Peyer's patch (tissue), 4 donors: Measurements from ENCODE around the gene CKAP2L. TPM values are rescaled to one million over a fixed set of nuclear protein-coding genes. Genes with fewer than 3 reads are reported as not detected.

Experiments
- DNase-seq, 3 donors: peaks; one replicate each; pipeline ENCODE4 v3.0.0-alpha.2; 2017 to 2019
- H3K27ac ChIP-seq, 4 donors: fragments of 200-600 bp; sonication (generic); one replicate each; pipeline ENCODE4 v1.5.1; 2016 to 2019
- H3K27me3 ChIP-seq, 2 donors: fragments of 200-600 bp; sonication (generic); one replicate each; pipeline ENCODE4 v1.5.1; 2019
- H3K36me3 ChIP-seq, 3 donors: fragments of 200-600 bp; sonication (generic); one replicate each; pipeline ENCODE4 v1.5.1; 2016 to 2019
- H3K4me1 ChIP-seq, 4 donors: fragments of 200-600 bp; sonication (generic); one replicate each; pipeline ENCODE4 v1.5.1; 2016 to 2019
- H3K4me3 ChIP-seq, 4 donors: fragments of 200-600 bp; sonication (generic); 1 replicate in 3 of 4; 2 replicates in 1 of 4; pipeline ENCODE4 v1.5.1; 2016 to 2019; ENCODE audit warnings: mild to moderate bottlenecking in 1 of 4
- H3K9me3 ChIP-seq, 4 donors: fragments of 200-600 bp; sonication (generic); one replicate each; pipeline ENCODE4 v1.5.1; 2016 to 2019; ENCODE audit warnings: mild to moderate bottlenecking in 1 of 4
- CTCF ChIP-seq, 6 experiments: fragments of 450-650 bp in 4 of 6; fragments of 200-600 bp in 2 of 6; sonication (generic) in 1 of 6; IDR thresholded peaks; one replicate each; pipeline ENCODE4 v1.5.1; 2017 to 2019; ENCODE audit warnings: antibody characterized with exemption in 6 of 6, mild to moderate bottlenecking in 3 of 6, moderate library complexity in 1 of 6
- POLR2A ChIP-seq, 2 donors: fragments of 450-650 bp; IDR thresholded peaks; one replicate each; pipeline ENCODE4 v1.5.1; 2017; ENCODE audit warnings: antibody characterized with exemption in 2 of 2, mild to moderate bottlenecking in 2 of 2, moderate library complexity in 2 of 2
- total RNA-seq, 4 donors: library from RNA; depleted of rRNA; stranded (reverse); fragments of >200 nt; gene quantifications; one replicate each; pipeline ENCODE4 v1.1.0, GENCODE V29; 2016

Gene CKAP2L
- total RNA-seq, 4 donors from 2014 or later = 0.54 to 19.0 (median 1.3) TPM

GRCh38 chr2:112790305-112790704 lies 25.9 kb upstream of the CKAP2L start:
- H3K36me3 ChIP-seq = no peaks in the 10 kb centered on the region
- peaks cover 0 to 8% (median 0%) of the 10 kb centered on the region in 4 donors for H3K4me1 ChIP-seq
- H3K27ac ChIP-seq = no peak overlapping the region
- no peak for DNase-seq
- H3K4me3 ChIP-seq = no peak overlapping the region
- H3K9me3 ChIP-seq = no peaks in the 10 kb centered on the region
- TF ChIP-seq POLR2A (IDR thresholded peaks at IDR 0.05) = no peak
- no peak for TF ChIP-seq CTCF (IDR thresholded peaks at IDR 0.05)
- H3K27me3 ChIP-seq = no peaks in the 10 kb centered on the region

GRCh38 chr2:112789186-112789585 lies 24.8 kb upstream of the CKAP2L start:
- no peak for TF ChIP-seq CTCF (IDR thresholded peaks at IDR 0.05)
- no peak for TF ChIP-seq POLR2A (IDR thresholded peaks at IDR 0.05)
- no peak for DNase-seq
- H3K4me1 ChIP-seq = no peaks in the 10 kb centered on the region

GRCh38 chr2:112788653-112789052 lies 24.2 kb upstream of the CKAP2L start:
- DNase-seq = no peak
- H3K4me1 ChIP-seq = no peaks in the 10 kb centered on the region
- no peak overlapping the region for H3K27ac ChIP-seq
- TF ChIP-seq POLR2A (IDR thresholded peaks at IDR 0.05) (no peak), CTCF (IDR thresholded peaks at IDR 0.05) (no peak)
- H3K27me3 ChIP-seq = no peaks in the 10 kb centered on the region
- H3K36me3 ChIP-seq = no peaks in the 10 kb centered on the region
- no peaks in the 10 kb centered on the region for H3K9me3 ChIP-seq
- H3K4me3 ChIP-seq = no peak overlapping the region

More at GRCh38 chr2:112789186-112789585, 24.8 kb upstream of the CKAP2L start:
- Histone ChIP-seq H3K27me3 (no peaks in the 10 kb centered on the region), H3K36me3 (no peaks in the 10 kb centered on the region), H3K27ac (no peak overlapping the region), H3K9me3 (no peaks in the 10 kb centered on the region), H3K4me3 (no peak overlapping the region)

GRCh38 chr2:112787729-112788393 lies 23.5 kb upstream of the CKAP2L start:
- Histone ChIP-seq H3K9me3 (no peaks in the 10 kb centered on the region), H3K4me1 (no peaks in the 10 kb centered on the region), H3K36me3 (no peaks in the 10 kb centered on the region), H3K4me3 (no peak overlapping the region), H3K27ac (no peak overlapping the region), H3K27me3 (no peaks in the 10 kb centered on the region)
- TF ChIP-seq CTCF (IDR thresholded peaks at IDR 0.05) (no peak), POLR2A (IDR thresholded peaks at IDR 0.05) (no peak)
- no peak for DNase-seq

- Histone ChIP-seq H3K4me3 (no peak overlapping the region), H3K36me3 (no peaks in the 10 kb centered on the region), H3K27ac (no peak overlapping the region), H3K9me3 (no peaks in the 10 kb centered on the region), H3K4me1 (no peaks in the 10 kb centered on the region), H3K27me3 (no peaks in the 10 kb centered on the region)
- no peak for DNase-seq
- no peak for TF ChIP-seq CTCF (IDR thresholded peaks at IDR 0.05)
- TF ChIP-seq POLR2A (IDR thresholded peaks at IDR 0.05) = no peak
These were observed 22.9 kb upstream of the CKAP2L start for GRCh38 chr2:112787294-112787693.
